GM18951 (cell line): ENCODE data around the gene PFKL.

Source experiments
- POLR2A ChIP-seq: IDR thresholded peaks from 4 replicates; pipeline ENCODE4 v1.6.1; 2011; ENCODE audit warnings: mild to moderate bottlenecking; ENCODE audit not compliant: insufficient read length, insufficient read depth; ENCODE audit errors: extremely low read depth
- in situ Hi-C: fragments of 300-500 bp; cut with MboI; formaldehyde crosslinking; loops from one replicate; pipeline ENCODE4 v1.12.0; 2022; ENCODE audit warnings: low sequenced_read_pairs, mixed read lengths, inconsistent platforms; ENCODE audit not compliant: unreplicated experiment

Gene PFKL

GRCh38 chr21:44349416-44349846 lies 49.6 kb downstream of the PFKL start:
- in situ Hi-C loops, result no loop called here
- TF ChIP-seq POLR2A, result no peak

DNA sequence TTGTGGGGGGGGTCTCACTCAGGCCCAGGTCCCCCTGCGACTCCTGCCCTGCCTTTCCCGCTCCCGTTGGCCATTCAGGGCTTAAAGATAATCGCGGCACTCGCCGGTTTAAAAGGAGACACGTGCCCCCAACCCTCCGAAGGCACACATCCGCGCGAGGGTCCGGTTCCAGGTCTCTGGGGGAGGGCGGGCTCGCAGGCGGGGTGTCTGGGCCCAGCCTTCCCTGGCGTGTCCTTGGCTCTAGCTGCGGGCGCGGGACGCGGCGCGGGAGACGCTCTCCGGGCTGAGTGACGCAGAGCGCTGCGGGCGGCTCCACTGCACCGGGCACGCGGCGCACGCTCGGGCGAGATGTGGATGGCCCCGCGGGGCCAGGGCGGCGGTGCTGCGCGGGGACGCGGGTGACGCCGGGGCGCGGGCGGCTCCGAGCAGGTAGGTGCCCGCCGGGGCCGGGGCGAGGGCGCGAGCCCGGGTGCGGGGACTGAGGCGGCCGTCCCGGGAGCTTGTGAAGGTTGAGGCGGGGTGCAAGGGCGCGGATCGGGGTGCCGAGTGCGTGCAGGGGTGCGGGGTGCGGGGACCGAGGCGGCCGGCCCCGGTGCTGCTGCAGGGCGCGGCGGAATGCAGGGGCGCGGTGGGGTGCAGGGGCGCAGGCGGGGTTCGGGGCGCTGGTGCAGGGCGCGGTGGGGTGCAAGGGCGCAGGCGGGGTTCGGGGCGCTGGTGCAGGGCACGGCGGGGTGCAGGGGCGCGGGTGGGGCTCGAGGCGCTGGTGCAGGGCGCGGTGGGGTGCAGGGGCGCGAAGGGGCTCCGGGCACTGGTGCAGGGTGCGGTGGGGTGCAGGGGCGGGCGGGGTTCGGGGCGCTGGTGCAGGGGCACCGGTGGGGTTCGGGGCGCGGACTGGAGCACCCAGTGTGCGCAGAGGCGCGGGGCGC lies 50.3 kb downstream of the PFKL start:
- no peak for TF ChIP-seq POLR2A
- in situ Hi-C loops, result no loop called here

- no peak for TF ChIP-seq POLR2A
- in situ Hi-C loops, result no loop called here
Observed at GRCh38 chr21:44350773-44351481, 51.1 kb downstream of the PFKL start.

DNA sequence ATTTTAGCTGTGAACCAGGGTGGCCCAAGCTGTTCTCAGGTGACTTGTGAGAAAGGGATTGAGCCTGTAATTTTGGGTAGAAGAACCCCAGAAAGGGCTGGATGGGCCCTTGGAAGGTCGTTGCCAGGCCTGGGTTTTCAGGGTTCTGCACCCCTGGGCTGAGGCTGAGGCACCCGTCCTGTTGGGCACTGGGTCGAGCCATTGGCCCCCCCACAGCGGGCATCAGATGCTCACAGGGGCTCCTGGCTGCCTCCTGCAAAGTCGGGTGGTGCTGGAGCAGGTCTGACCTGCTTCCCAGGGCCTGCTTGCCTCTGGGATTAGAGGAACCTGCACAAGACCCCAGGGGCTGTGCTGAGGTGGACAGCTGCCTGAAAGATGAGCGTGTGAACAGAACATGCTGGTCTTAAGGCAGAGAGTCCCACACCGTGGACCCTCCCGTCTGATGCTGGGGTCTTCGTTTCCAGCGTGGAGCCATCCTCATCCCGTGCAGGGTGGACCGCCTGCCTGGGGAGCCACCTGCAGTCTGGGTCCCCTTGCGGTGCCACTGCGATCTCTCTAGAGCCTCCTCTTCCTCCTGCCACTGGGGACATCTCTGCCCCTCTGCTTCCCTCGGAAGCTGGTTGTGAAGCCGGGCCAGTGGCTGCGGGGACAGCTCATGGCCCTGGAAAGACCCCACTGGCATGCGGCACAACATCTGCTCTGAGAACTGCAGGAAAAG lies 51.8 kb downstream of the PFKL start:
- no peak for TF ChIP-seq POLR2A
- in situ Hi-C loops, result no loop called here

GRCh38 chr21:44352253-44352860 lies 52.5 kb downstream of the PFKL start:
- in situ Hi-C loops, result no loop called here
- TF ChIP-seq POLR2A, result no peak

DNA sequence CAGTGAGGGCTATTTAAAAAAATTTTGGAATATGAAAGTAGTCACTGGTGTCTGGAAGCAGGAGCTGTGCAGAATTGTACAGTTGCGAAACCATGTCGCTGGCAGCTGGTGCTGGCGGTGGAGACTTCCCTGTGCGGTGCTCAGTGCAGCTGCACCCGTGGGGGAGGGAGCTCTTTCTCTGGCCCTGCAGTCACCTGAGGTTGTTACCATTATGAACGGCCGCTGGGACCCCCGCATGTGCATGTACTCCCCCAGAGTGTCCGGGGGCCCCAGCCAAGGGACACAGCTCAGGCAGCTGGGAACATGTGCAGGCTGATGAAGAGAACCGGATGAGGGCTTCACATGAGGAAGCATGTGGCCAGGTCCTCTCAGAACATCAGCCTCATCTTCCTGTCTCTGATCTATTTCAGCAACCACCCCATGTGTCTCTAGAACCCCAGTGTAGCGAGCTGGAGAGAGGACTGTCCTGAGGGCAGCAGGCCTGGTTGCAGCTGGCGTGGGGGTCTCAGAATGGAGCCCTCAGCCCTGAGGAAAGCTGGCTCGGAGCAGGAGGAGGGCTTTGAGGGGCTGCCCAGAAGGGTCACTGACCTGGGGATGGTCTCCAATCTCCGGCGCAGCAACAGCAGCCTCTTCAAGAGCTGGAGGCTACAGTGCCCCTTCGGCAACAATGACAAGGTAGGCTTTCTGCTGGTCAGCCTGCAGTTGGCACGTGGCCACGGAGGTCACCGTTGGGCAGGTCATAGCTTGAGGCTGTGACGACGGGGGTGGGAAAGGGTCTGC lies 53.5 kb downstream of the PFKL start, which contains the start of gene TRPM2:
Gene TRPM2, plus strand, starts transcription at position 431 of the 780 bp plus-strand sequence. Its CDS starts 80 bp downstream, at position 511.
- in situ Hi-C loops, result no loop called here
- TF ChIP-seq POLR2A, result peak; percentile 38

GRCh38 chr21:44354001-44354405 lies 54.1 kb downstream of the PFKL start:
- TF ChIP-seq POLR2A, result no peak
- in situ Hi-C loops, result no loop called here

GRCh38 chr21:44354775-44355771 lies 55.2 kb downstream of the PFKL start:
- TF ChIP-seq POLR2A, result no peak
- in situ Hi-C loops, result no loop called here

DNA sequence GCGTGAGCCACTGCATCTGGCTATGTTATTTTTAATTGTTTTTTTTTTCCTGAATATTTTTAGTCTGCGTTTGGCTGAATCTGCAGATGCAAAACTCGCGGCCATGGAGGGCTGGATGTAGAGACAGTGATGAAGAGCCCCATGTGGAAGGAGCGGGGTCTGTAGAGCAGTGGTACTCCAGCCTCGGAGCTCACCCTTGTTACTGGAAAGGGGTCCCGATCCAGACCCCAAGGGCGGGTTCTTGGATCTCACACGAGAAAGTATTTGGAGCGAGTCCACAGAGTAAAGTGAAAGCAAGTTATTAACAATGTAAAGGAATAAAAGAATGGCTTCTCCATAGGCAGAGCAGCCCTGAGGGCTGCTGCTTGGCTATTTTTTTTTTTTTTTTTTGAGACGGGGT lies 56.3 kb downstream of the PFKL start:
- in situ Hi-C loops, result no loop called here
- no peak for TF ChIP-seq POLR2A

GRCh38 chr21:44356636-44357035 lies 56.8 kb downstream of the PFKL start:
- in situ Hi-C loops, result no loop called here
- TF ChIP-seq POLR2A, result no peak
